OCI-LY3 (cell line): ENCODE measurements around the gene POLR1B.

Source experiments
- H2AFZ ChIP-seq: fragments of 200-600, 300-600 bp; shearing (Covaris generic); 2 replicates; pipeline ENCODE4 v1.6.0; 2014; ENCODE audit warnings: antibody characterized with exemption, low read depth, low read length
- H3K27ac ChIP-seq: fragments of 200-600, 300-600 bp; sonication (generic); 2 replicates; pipeline ENCODE4 v1.5.1; 2014; ENCODE audit warnings: mild to moderate bottlenecking, low read length, moderate library complexity, mixed read lengths
- H3K27me3 ChIP-seq: fragments of 200-600, 300-600 bp; sonication (generic); 2 replicates; pipeline ENCODE4 v1.6.1; 2014; ENCODE audit warnings: low read depth, low read length, mixed read lengths
- H3K36me3 ChIP-seq: fragments of 200-600, 300-600 bp; sonication (generic); replicated peaks from 2 replicates; pipeline ENCODE3; 2014; ENCODE audit warnings: low read depth, low read length, mixed read lengths
- H3K4me1 ChIP-seq: fragments of 300-600, 200-600 bp; sonication (generic); 2 replicates; pipeline ENCODE4 v1.6.1; 2014; ENCODE audit warnings: low read length, mixed read lengths
- H3K4me2 ChIP-seq: fragments of 200-600, 300-600 bp; sonication (generic); 2 replicates; pipeline ENCODE4 v1.6.1; 2014; ENCODE audit warnings: low read length, mixed read lengths
- H3K4me3 ChIP-seq: fragments of 300-600, 200-600 bp; sonication (generic); 2 replicates; pipeline ENCODE4 v1.5.1; 2014; ENCODE audit warnings: antibody characterized with exemption, mild to moderate bottlenecking, low read length, moderate library complexity
- H3K79me2 ChIP-seq: fragments of 300-600, 200-600 bp; shearing (Covaris generic); 2 replicates; pipeline ENCODE4 v1.6.1; 2014; ENCODE audit warnings: mild to moderate bottlenecking, low read length, mixed read lengths
- H3K9ac ChIP-seq: fragments of 300-600, 200-600 bp; shearing (Covaris generic); 2 replicates; pipeline ENCODE4 v1.6.0; 2014; ENCODE audit warnings: mild to moderate bottlenecking, low read length, moderate library complexity
- H3K9me3 ChIP-seq: fragments of 200-600, 300-600 bp; shearing (Covaris generic); 2 replicates; pipeline ENCODE4 v1.6.1; 2014; ENCODE audit warnings: low read length, mixed read lengths; ENCODE audit not compliant: insufficient read depth
- H4K20me1 ChIP-seq: fragments of 200-600, 300-600 bp; sonication (generic); 2 replicates; pipeline ENCODE4 v1.6.1; 2016; ENCODE audit warnings: low read length, mixed read lengths; ENCODE audit not compliant: insufficient read depth
- CTCF ChIP-seq: fragments of 200-600, 300-600 bp; sonication (generic); IDR thresholded peaks from 2 replicates; pipeline ENCODE4 v1.5.1; 2014; ENCODE audit warnings: antibody characterized with exemption, low read length, low read depth
- EZH2phosphoT487 ChIP-seq: fragments of 200-600 bp; shearing (Covaris generic); IDR thresholded peaks from 2 replicates; pipeline ENCODE4 v1.6.1; 2018; ENCODE audit warnings: antibody characterized with exemption, mixed run types, low read depth

The POLR1B gene

GRCh38 chr2:112597537-112598322 is 55.5 kb downstream of the POLR1B start:
- H3K4me3 ChIP-seq: no peak overlapping the region

GRCh38 chr2:112600634-112601033 is 58.4 kb downstream of the POLR1B start:
- Histone ChIP-seq H3K9ac (no peak overlapping the region), H2AFZ (no peak overlapping the region), H3K4me2 (peak overlapping the region; percentile 84; the same call in 1 of the 2 replicates), H4K20me1 (no peaks in the 10 kb centered on the region), H3K4me1 (no peaks in the 10 kb centered on the region), H3K27ac (no peak overlapping the region), H3K79me2 (no peaks in the 10 kb centered on the region), H3K9me3 (no peaks in the 10 kb centered on the region), H3K27me3 (no peaks in the 10 kb centered on the region), H3K36me3 (no peaks in the 10 kb centered on the region), H3K4me3 (no peak overlapping the region)
- TF ChIP-seq CTCF (no peak), EZH2phosphoT487 (no peak)

More at GRCh38 chr2:112597537-112598322, 55.5 kb downstream of the POLR1B start:
- H3K4me1 ChIP-seq: no peaks in the 10 kb centered on the region
- H3K27ac ChIP-seq: no peak overlapping the region
- no peaks in the 10 kb centered on the region for H3K79me2 ChIP-seq
- H3K27me3 ChIP-seq: no peaks in the 10 kb centered on the region
- no peaks in the 10 kb centered on the region for H4K20me1 ChIP-seq
- no peak for TF ChIP-seq CTCF
- no peak for TF ChIP-seq EZH2phosphoT487
- no peak overlapping the region for H3K4me2 ChIP-seq
- H3K9ac ChIP-seq: no peak overlapping the region
- no peaks in the 10 kb centered on the region for H3K9me3 ChIP-seq
- H3K36me3 ChIP-seq: no peaks in the 10 kb centered on the region
- H2AFZ ChIP-seq: no peak overlapping the region

GRCh38 chr2:112601754-112602153 is 59.5 kb downstream of the POLR1B start:
- no peaks in the 10 kb centered on the region for H4K20me1 ChIP-seq
- no peak overlapping the region for H3K9ac ChIP-seq
- H3K9me3 ChIP-seq: no peaks in the 10 kb centered on the region
- no peaks in the 10 kb centered on the region for H3K36me3 ChIP-seq
- no peak overlapping the region for H3K27ac ChIP-seq
- no peak overlapping the region for H3K4me2 ChIP-seq
- H3K79me2 ChIP-seq: no peaks in the 10 kb centered on the region
- H3K27me3 ChIP-seq: no peaks in the 10 kb centered on the region
- H3K4me1 ChIP-seq: no peaks in the 10 kb centered on the region
- H2AFZ ChIP-seq: no peak overlapping the region
- no peak overlapping the region for H3K4me3 ChIP-seq
- TF ChIP-seq EZH2phosphoT487 (no peak), CTCF (no peak)

- Histone ChIP-seq H3K9ac (no peak overlapping the region), H3K79me2 (no peaks in the 10 kb centered on the region), H3K9me3 (no peaks in the 10 kb centered on the region), H3K27me3 (no peaks in the 10 kb centered on the region), H3K27ac (no peak overlapping the region), H4K20me1 (no peaks in the 10 kb centered on the region), H3K4me3 (no peak overlapping the region), H2AFZ (no peak overlapping the region), H3K4me2 (no peak overlapping the region), H3K4me1 (no peaks in the 10 kb centered on the region), H3K36me3 (no peaks in the 10 kb centered on the region)
- no peak for TF ChIP-seq EZH2phosphoT487
- no peak for TF ChIP-seq CTCF
Measured at GRCh38 chr2:112602917-112603316, 60.7 kb downstream of the POLR1B start.
